ENCODE measurements around the gene TCERG1. TPM values are rescaled to one million over a fixed set of nuclear protein-coding genes. Genes with fewer than 3 reads are reported as not detected.
"Not testable (repeated sequence)": the region's sequence is repeated elsewhere in the genome, so short reads cannot be mapped to it uniquely, and the experiment has no call there.

Gene TCERG1
- total RNA-seq, 3 donors from 2014 or later: 48.0 to 119 (median 79.3) TPM

DNA sequence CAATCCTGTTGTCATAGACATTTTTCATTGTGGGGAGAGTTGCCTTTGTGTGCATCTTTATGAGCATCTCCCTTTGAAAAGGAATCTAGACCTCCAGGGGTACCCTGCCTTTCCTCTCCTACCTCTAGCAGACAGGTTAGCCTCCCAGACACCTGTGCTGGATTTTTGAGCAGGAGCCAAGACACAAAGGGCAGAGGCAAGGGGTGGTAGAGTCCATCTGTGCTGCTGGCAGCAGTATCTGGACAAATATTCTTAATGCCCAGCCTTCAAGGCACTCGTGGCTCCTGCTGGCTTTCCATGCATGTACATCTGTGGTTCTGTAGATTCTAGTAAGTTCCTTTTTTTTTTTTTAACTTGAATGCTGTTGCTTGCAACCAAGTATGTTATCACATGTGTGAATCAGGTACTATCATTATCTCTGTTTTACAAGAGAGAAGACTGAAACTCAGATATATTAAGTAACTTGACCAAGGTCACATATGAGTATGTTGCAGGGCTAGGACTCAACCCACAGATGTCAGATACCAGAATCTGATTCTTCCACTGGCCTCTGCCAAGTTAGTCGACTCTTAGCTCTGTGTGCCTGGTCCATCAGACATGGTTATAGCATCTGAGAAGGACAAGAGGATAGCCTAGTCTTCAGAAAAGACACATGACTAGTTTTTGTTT lies 101.8 kb downstream of the TCERG1 start:
- Histone ChIP-seq H3K27ac (no peak overlapping the region), H3K4me1 (no peaks in the 10 kb centered on the region), H3K27me3 (no peaks in the 10 kb centered on the region), H3K36me3 (no peaks in the 10 kb centered on the region), H3K9me3 (no peaks in the 10 kb centered on the region), H3K4me3 (no peak overlapping the region)
- intact Hi-C loops (cut with DNase I; ENCODE audit: low total_unique reads): loop anchor here (10.0 kb wide), 2 partner anchors 366 to 1274 kb away; no protein-coding TSS in a partner anchor
- TF ChIP-seq POLR2A (IDR thresholded peaks at IDR 0.05) (no peak), POLR2AphosphoS5 (IDR thresholded peaks at IDR 0.05) (no peak)
- TF ChIP-seq, protein P1, sequence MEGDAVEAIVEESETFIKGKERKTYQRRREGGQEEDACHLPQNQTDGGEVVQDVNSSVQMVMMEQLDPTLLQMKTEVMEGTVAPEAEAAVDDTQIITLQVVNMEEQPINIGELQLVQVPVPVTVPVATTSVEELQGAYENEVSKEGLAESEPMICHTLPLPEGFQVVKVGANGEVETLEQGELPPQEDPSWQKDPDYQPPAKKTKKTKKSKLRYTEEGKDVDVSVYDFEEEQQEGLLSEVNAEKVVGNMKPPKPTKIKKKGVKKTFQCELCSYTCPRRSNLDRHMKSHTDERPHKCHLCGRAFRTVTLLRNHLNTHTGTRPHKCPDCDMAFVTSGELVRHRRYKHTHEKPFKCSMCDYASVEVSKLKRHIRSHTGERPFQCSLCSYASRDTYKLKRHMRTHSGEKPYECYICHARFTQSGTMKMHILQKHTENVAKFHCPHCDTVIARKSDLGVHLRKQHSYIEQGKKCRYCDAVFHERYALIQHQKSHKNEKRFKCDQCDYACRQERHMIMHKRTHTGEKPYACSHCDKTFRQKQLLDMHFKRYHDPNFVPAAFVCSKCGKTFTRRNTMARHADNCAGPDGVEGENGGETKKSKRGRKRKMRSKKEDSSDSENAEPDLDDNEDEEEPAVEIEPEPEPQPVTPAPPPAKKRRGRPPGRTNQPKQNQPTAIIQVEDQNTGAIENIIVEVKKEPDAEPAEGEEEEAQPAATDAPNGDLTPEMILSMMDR (IDR thresholded peaks at IDR 0.05): no peak
- DNase-seq (ENCODE audit: low spot score in 2 of 2): no peak

- DNase-seq (ENCODE audit: low spot score in 2 of 2): no peak
- intact Hi-C loops (cut with DNase I; ENCODE audit: low total_unique reads): loop anchor here (5.0 to 10.0 kb wide), 3 partner anchors 365 to 1275 kb away; no protein-coding TSS in a partner anchor
- no peak overlapping the region for H3K4me3 ChIP-seq
- H3K9me3 ChIP-seq: no peaks in the 10 kb centered on the region
- no peaks in the 10 kb centered on the region for H3K4me1 ChIP-seq
- TF ChIP-seq POLR2A (IDR thresholded peaks at IDR 0.05): no peak
- TF ChIP-seq, protein P1 (IDR thresholded peaks at IDR 0.05): no peak
- no peak for TF ChIP-seq POLR2AphosphoS5 (IDR thresholded peaks at IDR 0.05)
- no peaks in the 10 kb centered on the region for H3K36me3 ChIP-seq
- H3K27me3 ChIP-seq: no peaks in the 10 kb centered on the region
- no peak overlapping the region for H3K27ac ChIP-seq
These were observed 102.5 kb downstream of the TCERG1 start for GRCh38 chr5:146549615-146550014.

GRCh38 chr5:146553446-146553845 lies 106.3 kb downstream of the TCERG1 start:
- H3K4me1 ChIP-seq: no peaks in the 10 kb centered on the region
- DNase-seq (ENCODE audit: low spot score in 2 of 2): no peak
- H3K9me3 ChIP-seq: no peaks in the 10 kb centered on the region
- H3K27ac ChIP-seq: no peak overlapping the region
- TF ChIP-seq POLR2A (IDR thresholded peaks at IDR 0.05) (no peak), POLR2AphosphoS5 (IDR thresholded peaks at IDR 0.05) (no peak)
- TF ChIP-seq, protein P1 (IDR thresholded peaks at IDR 0.05): no peak
- intact Hi-C loops (cut with DNase I; ENCODE audit: low total_unique reads): loop anchor here (5.0 kb wide), 1 partner anchor 414 kb away; no protein-coding TSS in a partner anchor
- H3K27me3 ChIP-seq: no peaks in the 10 kb centered on the region
- H3K36me3 ChIP-seq: no peaks in the 10 kb centered on the region
- no peak overlapping the region for H3K4me3 ChIP-seq

DNA sequence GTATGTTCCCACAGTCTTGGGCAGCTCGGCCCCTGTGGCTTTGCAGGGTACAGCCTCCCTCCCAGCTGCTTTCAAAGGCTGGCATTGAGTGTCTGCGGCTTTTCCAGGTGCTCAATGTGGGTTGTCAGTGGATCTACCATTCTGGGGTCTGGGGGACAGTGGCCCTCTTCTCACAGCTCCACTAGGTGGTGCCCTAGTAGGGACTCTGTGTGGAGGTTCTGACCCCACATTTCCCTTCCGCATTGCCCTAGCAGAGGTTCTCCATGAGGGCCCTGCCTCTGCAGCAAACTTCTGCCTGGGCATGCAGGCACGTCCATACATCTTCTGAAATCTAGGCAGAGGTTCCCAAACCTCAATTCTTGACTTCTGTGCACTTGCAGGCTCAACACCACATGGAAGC lies 109.8 kb downstream of the TCERG1 start:
- H3K9me3 ChIP-seq; DNase-seq (ENCODE audit: low spot score in 2 of 2); H3K36me3 ChIP-seq; H3K4me3 ChIP-seq; H3K4me1 ChIP-seq; H3K27ac ChIP-seq; intact Hi-C loops (cut with DNase I; ENCODE audit: low total_unique reads); H3K27me3 ChIP-seq: not testable (repeated sequence)

- intact Hi-C loops (cut with DNase I; ENCODE audit: low total_unique reads): no loop called here
- Histone ChIP-seq H3K27me3 (no peaks in the 10 kb centered on the region), H3K27ac (no peak overlapping the region), H3K36me3 (no peaks in the 10 kb centered on the region), H3K9me3 (no peaks in the 10 kb centered on the region), H3K4me3 (no peak overlapping the region), H3K4me1 (no peaks in the 10 kb centered on the region)
- TF ChIP-seq POLR2A (IDR thresholded peaks at IDR 0.05) (no peak), POLR2AphosphoS5 (IDR thresholded peaks at IDR 0.05) (no peak)
- TF ChIP-seq, protein P1 (IDR thresholded peaks at IDR 0.05): no peak
- no peak for DNase-seq (ENCODE audit: low spot score in 2 of 2)
These were observed 113.2 kb downstream of the TCERG1 start for GRCh38 chr5:146560205-146560812.

Other genes starting within 250 kb of the TCERG1 start
- gene RBM27, start 243.7 kb upstream of the TCERG1 start, total RNA-seq: 10 to 100 TPM; 20.6 to 32.3 (median 31.8) TPM
- gene POU4F3, start 108.5 kb upstream of the TCERG1 start, total RNA-seq: under 1 TPM in 1 of 3 donors, not detected in 2; 0.15 TPM
- gene GPR151, start 68.9 kb downstream of the TCERG1 start, total RNA-seq: not detected